ENCODE data around the gene NBPF1. TPM values are rescaled to one million over a fixed set of nuclear protein-coding genes. Genes with fewer than 3 reads are reported as not detected.
"Not testable (repeated sequence)": the region's sequence is repeated elsewhere in the genome, so short reads cannot be mapped to it uniquely, and the experiment has no call there.

The NBPF1 gene
- total RNA-seq, 1 donor from 2014 or later = 11.7 TPM

DNA sequence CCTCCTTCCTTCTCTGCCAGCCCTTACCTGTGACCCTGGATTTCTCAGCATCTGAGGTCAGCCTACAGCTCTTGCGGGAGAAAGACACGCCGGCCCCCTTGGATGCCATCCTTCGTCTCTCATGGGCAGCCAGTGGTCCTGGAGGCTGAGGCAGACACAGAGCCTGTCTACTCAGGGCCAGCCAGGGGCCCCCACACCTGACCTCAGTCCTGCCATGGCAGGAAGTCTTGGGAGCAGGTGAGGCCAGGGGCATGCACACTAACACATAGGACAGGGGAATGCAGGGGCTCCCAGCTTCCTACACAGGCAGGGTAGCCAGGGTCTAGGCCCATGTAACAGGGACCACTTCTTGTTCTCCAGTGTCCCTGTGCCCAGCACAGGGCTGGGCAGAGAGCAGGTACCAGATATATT lies 29.6 kb upstream of the NBPF1 start:
- ATAC-seq (ENCODE audit: poor library complexity); intact Hi-C loops (cut with DNase I): not testable (repeated sequence)
- DNase-seq = peak; percentile 49

DNA sequence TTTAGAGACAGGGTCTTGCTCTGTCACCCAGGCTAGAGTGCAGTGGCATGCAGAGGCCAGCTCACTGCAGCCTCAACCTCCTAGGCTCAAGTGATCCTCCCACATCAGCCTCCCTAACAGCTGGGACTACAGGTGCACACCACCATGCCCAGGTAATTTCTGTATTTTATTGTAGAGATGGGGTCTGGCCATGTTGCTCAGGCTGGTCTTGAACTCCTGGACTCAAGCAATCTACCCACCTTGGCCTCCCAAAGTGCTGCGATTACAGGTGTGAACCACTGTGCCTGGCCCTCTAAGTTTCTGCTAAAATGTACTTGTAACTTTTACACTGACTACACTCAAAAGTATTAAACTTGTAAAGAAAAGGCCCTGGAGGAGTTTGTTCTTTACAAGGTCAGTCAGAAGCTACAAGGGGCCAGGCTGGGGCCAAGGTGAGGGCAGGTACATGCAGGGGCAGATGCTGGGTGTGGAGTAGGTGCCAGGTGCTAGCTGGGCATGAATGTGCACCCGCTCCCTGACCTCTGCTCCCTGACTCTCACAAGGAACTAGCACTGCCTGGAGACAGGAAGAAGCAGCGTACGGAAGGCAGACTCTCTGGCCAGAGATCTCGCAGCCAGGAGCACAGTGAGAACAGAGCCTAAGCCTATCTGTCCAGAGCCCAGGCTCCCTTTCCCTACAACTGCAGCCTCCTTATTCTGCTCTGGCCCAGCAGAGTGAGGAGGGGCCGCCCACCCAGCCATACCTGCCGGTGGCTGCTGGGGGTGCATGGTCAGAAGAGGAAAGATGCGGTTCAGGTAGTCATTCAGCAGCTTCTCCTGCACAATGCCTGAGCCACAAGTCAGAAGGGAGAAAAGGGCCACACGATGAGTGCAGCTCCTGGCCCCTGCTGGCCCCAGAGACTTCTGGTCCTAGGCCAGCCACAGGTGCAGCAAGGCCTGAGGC lies 28.9 kb upstream of the NBPF1 start:
- intact Hi-C loops (cut with DNase I); ATAC-seq (ENCODE audit: poor library complexity): not testable (repeated sequence)
- DNase-seq = peak; percentile 43

GRCh38 chr1:16641159-16641975 lies 28.0 kb upstream of the NBPF1 start:
- intact Hi-C loops (cut with DNase I); DNase-seq; ATAC-seq (ENCODE audit: poor library complexity): not testable (repeated sequence)

DNA sequence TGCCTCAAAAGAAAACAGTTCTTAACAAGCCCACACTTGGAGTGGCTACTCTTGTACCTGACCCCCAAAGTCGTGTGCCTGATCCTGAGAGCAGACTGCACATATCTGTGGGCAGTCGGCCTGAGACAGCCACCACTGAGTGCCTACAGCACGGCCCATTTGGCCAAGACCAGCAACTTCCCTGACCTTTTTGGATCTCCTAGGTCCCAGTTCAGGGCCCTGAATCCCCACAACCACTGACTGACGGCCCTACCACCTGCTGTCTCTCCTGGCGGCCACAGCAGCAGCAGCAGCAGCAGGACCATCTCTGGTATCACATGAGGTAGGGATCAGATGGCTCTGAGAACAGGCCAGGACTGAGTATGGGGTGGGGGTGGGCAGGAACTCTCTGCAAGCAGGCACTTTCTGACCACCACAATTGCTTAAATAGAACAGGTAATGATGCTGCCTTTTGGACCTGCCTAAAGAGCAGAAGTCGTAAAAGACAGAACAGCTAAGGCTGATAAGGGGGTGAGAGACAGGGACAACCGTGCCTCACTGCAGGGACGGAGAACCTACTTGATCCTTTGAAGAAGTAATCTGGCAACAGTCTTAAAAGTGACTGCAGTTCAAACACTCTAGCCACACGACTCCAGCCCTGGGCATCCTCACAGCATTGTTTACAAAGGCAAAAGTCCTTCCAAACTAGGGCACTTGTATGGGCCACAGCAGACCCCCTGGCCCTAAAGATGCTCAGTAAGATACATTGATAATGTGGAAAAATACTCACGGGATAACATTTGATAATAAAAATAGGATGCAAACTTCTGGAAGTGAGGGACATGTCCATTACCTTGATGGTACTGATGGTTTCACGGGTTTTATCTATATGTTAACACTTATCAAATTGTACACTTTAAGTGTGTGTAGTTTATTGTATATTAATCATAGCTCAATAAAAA lies 26.0 kb upstream of the NBPF1 start:
- intact Hi-C loops (cut with DNase I); ATAC-seq (ENCODE audit: poor library complexity): not testable (repeated sequence)
- DNase-seq = peak; percentile 37

DNA sequence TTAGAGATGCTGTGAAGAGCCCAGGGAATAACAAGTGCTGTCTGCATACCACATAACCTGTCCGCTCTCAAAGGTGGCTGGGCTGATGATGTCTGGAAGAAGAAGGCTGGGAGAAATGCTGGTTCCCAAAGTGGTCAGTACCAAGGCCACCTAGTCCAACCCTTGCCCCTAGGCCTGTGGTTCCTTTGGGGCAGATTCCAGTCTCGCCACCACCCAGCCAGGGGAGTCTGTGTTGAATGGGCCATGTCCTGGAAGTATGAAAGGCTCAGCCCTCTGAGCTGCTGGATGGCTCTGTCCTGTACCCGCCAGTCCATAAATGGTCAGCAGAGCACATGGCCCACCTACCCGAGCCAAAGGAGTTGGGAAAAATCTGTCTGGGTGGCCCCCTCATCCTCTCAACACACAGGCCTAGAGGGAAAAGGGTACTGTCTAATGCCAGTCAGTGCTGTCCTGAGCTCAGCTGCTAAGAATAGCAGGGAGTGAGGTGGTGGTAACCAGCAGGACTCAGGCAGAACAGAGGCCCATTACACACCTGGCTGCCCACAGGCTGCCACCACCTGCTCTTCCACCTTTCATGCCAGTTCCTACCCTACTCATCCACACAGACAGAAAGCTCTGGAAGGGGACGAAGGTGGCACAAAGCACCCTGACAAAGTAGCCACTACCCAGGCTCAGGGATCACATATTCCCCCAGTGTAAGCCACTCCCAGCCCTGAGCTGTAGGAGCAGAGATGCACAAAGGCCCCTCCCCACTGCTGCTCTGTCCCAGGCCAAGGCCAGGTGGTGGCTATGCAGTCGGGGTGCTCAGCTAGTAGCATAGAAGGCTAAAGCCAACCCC lies 24.8 kb upstream of the NBPF1 start:
- DNase-seq (peak; percentile 33), ATAC-seq (ENCODE audit: poor library complexity) (peak; percentile 41)
- intact Hi-C loops (cut with DNase I) = not testable (repeated sequence)

DNA sequence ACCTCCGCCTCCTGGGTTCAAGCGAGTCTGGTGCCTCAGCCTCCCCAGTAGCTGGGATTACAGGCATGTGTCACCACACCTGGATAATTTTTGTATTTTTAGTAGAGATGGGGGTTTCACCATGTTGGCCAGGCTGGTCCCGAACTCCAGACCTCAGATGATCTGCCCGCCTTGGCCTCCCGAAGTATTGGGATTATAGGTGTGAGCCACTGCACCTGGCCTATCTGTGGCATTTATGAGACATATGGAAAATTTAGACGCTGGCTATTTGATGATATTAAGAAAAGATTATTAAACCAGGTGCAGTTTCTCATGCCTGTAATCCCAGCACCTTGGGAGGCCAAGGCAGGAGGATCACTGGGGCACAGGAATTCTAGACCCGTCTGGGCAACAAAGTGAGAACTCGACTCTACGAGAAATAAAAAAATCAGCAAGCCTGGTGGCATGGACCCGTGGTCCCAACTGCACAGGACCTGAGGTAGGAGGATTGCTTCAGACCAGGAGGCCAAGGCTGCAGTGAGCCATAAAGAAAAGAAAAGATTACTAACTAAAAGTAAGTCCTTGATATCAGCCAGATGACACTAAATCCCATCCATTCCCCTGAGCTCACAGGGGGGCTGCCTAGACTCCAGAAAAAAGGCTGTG lies 23.3 kb upstream of the NBPF1 start:
- intact Hi-C loops (cut with DNase I); ATAC-seq (ENCODE audit: poor library complexity): not testable (repeated sequence)
- peak; percentile 27 for DNase-seq

GRCh38 chr1:16635959-16636358 lies 22.6 kb upstream of the NBPF1 start:
- intact Hi-C loops (cut with DNase I); ATAC-seq (ENCODE audit: poor library complexity): not testable (repeated sequence)
- DNase-seq = peak; percentile 43

GRCh38 chr1:16633540-16634282 lies 20.3 kb upstream of the NBPF1 start:
- intact Hi-C loops (cut with DNase I); ATAC-seq (ENCODE audit: poor library complexity): not testable (repeated sequence)
- peak; percentile 31 for DNase-seq

DNA sequence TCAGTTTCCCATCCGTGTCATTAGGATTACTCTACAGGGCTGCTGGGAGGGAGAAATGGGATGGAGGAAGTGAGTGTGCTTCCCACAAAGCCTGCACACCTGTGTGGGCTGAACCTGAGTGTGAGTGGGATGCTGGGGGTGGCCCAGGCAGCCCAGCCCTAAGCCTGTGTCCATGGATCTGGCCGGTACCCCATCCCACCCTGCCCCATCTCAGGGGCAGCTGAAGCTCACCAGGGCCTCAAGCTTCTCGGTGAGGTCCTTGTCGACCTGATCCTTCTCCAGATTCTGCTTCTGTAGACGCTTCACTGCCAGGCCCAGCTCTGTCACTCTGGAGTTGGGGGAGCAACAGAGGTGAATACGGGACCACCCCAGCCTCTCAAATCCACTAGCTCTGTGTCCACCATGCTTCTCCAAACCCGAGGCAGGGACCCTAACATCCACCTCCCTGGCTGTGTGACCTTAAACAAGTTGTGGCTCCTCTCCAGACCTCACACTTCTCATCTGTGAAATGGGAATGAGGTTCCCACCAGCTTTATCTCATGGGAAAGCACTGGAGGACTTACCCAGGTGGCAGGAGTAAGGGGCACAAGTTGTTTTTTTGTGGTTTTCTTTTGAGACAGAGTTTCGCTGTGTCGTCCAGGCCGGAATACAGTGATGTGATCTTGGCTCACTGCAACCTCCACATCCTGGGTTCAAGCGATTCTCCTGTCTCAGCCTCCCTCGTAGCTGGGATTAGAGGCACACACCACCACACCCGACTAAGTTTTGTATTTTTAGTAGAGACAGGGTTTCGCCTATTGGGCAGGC lies 18.9 kb upstream of the NBPF1 start:
- ATAC-seq (ENCODE audit: poor library complexity); DNase-seq; intact Hi-C loops (cut with DNase I): not testable (repeated sequence)

DNA sequence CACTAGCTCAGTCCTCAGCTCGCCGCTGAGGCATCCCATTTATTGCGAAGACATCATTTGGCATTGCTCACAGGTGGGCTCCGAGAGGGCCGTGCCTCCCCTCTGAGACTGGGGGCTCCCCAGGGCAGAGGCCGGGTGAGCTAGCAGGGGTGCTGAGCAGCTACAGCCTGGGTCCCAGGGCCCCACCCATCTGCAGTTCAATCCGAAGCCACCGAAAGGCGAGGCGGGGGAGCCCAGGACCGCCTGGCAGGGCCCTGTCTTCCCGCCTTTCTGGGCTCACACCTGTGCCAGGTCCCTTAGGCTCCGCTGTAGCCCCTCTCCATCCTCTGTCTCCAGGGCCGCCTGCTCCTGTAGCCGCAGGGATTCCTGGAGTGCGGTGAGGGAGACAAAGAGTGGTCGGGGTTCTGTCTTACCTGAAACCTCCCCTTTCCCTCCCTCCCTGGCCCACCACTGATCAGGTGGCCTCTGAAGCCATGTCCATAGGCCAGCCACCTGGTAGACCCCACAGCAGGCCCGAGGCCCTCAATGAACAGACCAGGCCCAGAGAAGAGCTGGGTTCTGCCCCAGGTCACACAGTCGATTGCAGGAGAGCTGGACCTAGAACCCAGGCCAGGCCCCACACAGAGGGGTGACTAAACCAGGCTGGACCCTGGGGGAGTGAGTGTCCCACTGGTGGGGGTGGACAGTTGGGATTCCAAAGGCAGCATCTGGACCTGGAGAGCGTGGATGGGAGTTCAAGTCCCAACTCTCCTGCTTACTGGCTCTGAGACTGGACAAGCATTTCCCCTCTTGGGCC lies 18.1 kb upstream of the NBPF1 start:
- peak; percentile 40 for DNase-seq
- intact Hi-C loops (cut with DNase I) = no loop called here
- ATAC-seq (ENCODE audit: poor library complexity) = no peak

GRCh38 chr1:16630661-16631247 lies 17.4 kb upstream of the NBPF1 start:
- intact Hi-C loops (cut with DNase I) = no loop called here
- ATAC-seq (ENCODE audit: poor library complexity) = no peak
- DNase-seq = peak; percentile 45

- intact Hi-C loops (cut with DNase I); ATAC-seq (ENCODE audit: poor library complexity): not testable (repeated sequence)
- peak; percentile 53 for DNase-seq
Measured at GRCh38 chr1:16629916-16630530, 16.7 kb upstream of the NBPF1 start.

DNA sequence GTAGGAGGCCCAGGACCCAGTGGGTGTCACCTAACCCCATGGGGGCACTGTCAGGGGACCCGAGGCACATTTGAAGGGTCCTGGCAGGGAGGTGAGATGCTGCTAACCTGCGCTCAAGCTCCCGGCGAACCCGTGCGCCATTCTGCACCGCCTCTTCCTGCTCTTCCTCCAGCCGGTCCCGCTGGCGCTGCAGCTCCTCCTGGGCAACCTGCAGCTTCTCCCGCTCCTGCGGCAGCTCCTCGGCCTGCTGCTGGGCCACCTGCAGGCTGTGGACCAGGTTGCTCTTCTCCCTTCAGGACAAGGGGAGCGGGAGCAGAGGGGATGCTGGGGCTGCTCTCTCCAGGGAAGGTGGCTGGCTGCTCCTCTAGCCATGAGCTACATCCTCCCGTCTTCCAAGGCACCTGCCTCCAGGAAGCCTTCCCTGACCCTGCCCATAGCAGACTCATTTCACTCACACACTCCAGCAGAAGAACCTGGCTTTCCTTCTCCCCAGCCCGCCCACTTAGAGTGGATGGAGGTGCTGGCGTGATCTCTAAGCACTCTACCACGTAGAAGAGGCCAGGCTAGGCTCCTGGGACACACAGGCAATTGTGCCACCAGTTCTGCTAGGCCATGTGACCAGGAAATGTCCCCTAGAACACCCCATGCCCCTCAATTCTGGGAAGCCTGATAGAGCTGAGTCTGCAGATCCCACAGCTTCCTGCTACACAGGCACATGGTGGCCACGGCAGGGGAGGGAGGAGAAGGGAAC lies 15.2 kb upstream of the NBPF1 start:
- intact Hi-C loops (cut with DNase I) = no loop called here
- DNase-seq (peak; percentile 45), ATAC-seq (ENCODE audit: poor library complexity) (no peak)
